Ovary (tissue), 3 donors: ENCODE results near the gene SEMA4G.

ENCODE experiments used
- EP300 ChIP-seq: sonication (generic); formaldehyde crosslinking; IDR thresholded peaks from one replicate; pipeline ENCODE4 v1.6.1; 2017; ENCODE audit warnings: antibody characterized with exemption
- POLR2A ChIP-seq: fragments of 450-650 bp; IDR thresholded peaks from one replicate; pipeline ENCODE4 v1.6.1; 2017; ENCODE audit warnings: antibody characterized with exemption, mild to moderate bottlenecking, moderate library complexity
- TF ChIP-seq, protein P1 (sequence below), 3 donors: fragments of 450-650 bp in 2 of 3; fragments of 200-600 bp in 1 of 3; IDR thresholded peaks; one replicate each; pipeline versions ENCODE4 v1.5.1 to v1.8.0; 2016 to 2022; ENCODE audit warnings: antibody characterized with exemption in 3 of 3, mild to moderate bottlenecking in 1 of 3
- donor health status: DM: no; HTN: no; CAD: no.

DNA sequence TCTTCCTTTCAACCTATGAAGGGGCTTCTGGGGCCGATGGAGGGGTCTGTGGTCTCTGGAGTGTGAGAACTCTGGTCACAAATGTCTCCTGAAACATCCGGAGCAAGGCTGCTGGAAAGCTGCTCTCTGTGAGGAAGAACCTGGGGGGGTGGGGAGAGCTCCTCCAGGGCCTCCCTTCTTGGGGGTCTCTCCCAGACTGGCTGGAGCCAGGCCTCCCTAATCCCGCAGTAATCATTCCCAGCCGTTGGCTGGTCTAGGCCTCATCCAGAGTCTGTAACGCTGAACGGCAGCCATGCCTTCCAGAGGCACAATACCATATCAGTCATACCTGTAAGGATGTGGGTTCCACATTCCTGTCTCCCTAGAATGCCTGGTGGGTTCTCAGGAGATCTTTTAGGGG lies 25.9 kb downstream of the SEMA4G start:
- TF ChIP-seq EP300 (no peak), POLR2A (no peak)
- TF ChIP-seq, protein P1, sequence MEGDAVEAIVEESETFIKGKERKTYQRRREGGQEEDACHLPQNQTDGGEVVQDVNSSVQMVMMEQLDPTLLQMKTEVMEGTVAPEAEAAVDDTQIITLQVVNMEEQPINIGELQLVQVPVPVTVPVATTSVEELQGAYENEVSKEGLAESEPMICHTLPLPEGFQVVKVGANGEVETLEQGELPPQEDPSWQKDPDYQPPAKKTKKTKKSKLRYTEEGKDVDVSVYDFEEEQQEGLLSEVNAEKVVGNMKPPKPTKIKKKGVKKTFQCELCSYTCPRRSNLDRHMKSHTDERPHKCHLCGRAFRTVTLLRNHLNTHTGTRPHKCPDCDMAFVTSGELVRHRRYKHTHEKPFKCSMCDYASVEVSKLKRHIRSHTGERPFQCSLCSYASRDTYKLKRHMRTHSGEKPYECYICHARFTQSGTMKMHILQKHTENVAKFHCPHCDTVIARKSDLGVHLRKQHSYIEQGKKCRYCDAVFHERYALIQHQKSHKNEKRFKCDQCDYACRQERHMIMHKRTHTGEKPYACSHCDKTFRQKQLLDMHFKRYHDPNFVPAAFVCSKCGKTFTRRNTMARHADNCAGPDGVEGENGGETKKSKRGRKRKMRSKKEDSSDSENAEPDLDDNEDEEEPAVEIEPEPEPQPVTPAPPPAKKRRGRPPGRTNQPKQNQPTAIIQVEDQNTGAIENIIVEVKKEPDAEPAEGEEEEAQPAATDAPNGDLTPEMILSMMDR (IDR thresholded peaks at IDR 0.05), result no peak
